ENCODE data around the gene MAD2L1BP. TPM values are rescaled to one million over a fixed set of nuclear protein-coding genes. Genes with fewer than 3 reads are reported as not detected.
"Not testable (repeated sequence)": the region's sequence is repeated elsewhere in the genome, so short reads cannot be mapped to it uniquely, and the experiment has no call there.

Gene MAD2L1BP
- polyA plus RNA-seq (2012; ENCODE audit: insufficient read depth, insufficient read length): 32.2 TPM

- peak within 1 kb of the TSS; percentile 100 for H3K4me3 ChIP-seq (ENCODE audit: low read length)
- DNase-seq (ENCODE audit: low read depth, low spot score): peak; percentile 88
Measured at GRCh38 chr6:43635387-43636307, at the start of gene MAD2L1BP. TSS of gene MAD2L1BP (plus strand) at chr6:43635840. CDS start at chr6:43635876, 36 bp downstream.

- no peak overlapping the region for H3K4me3 ChIP-seq (ENCODE audit: low read length)
- DNase-seq (ENCODE audit: low read depth, low spot score): no peak
Measured at GRCh38 chr6:43588194-43588593, 47.4 kb upstream of the MAD2L1BP start.

GRCh38 chr6:43589564-43589963 is 46.1 kb upstream of the MAD2L1BP start:
- not testable (repeated sequence) for H3K4me3 ChIP-seq (ENCODE audit: low read length); DNase-seq (ENCODE audit: low read depth, low spot score)

- H3K4me3 ChIP-seq (ENCODE audit: low read length): no peak overlapping the region
- DNase-seq (ENCODE audit: low read depth, low spot score): no peak
Measured at GRCh38 chr6:43593938-43594337, 41.7 kb upstream of the MAD2L1BP start.

- H3K4me3 ChIP-seq (ENCODE audit: low read length): no peak overlapping the region
- DNase-seq (ENCODE audit: low read depth, low spot score): no peak
Measured at GRCh38 chr6:43600595-43600994, 35.0 kb upstream of the MAD2L1BP start.

- no peak overlapping the region for H3K4me3 ChIP-seq (ENCODE audit: low read length)
- DNase-seq (ENCODE audit: low read depth, low spot score): no peak
Measured at GRCh38 chr6:43604174-43604573, 31.5 kb upstream of the MAD2L1BP start.

GRCh38 chr6:43606019-43606418 is 29.6 kb upstream of the MAD2L1BP start:
- no peak overlapping the region for H3K4me3 ChIP-seq (ENCODE audit: low read length)
- no peak for DNase-seq (ENCODE audit: low read depth, low spot score)

- peak; percentile 62 for DNase-seq (ENCODE audit: low read depth, low spot score)
- H3K4me3 ChIP-seq (ENCODE audit: low read length): no peak overlapping the region
Measured at GRCh38 chr6:43608310-43608763, 27.3 kb upstream of the MAD2L1BP start.

- H3K4me3 ChIP-seq (ENCODE audit: low read length): no peak overlapping the region
- DNase-seq (ENCODE audit: low read depth, low spot score): no peak
Measured at GRCh38 chr6:43608807-43609206, 26.8 kb upstream of the MAD2L1BP start.

- DNase-seq (ENCODE audit: low read depth, low spot score): no peak
- H3K4me3 ChIP-seq (ENCODE audit: low read length): no peak overlapping the region
Measured at GRCh38 chr6:43609402-43609801, 26.2 kb upstream of the MAD2L1BP start.

- H3K4me3 ChIP-seq (ENCODE audit: low read length): no peak overlapping the region
Measured at GRCh38 chr6:43610431-43610830, 25.2 kb upstream of the MAD2L1BP start.

GRCh38 chr6:43613721-43614395 is 21.8 kb upstream of the MAD2L1BP start:
- H3K4me3 ChIP-seq (ENCODE audit: low read length): no peak overlapping the region
- no peak for DNase-seq (ENCODE audit: low read depth, low spot score)

More at GRCh38 chr6:43610431-43610830, 25.2 kb upstream of the MAD2L1BP start:
- DNase-seq (ENCODE audit: low read depth, low spot score): no peak

GRCh38 chr6:43614396-43614730 is 21.3 kb upstream of the MAD2L1BP start:
- DNase-seq (ENCODE audit: low read depth, low spot score): no peak
- H3K4me3 ChIP-seq (ENCODE audit: low read length): no peak overlapping the region

- H3K4me3 ChIP-seq (ENCODE audit: low read length): no peak overlapping the region
- DNase-seq (ENCODE audit: low read depth, low spot score): no peak
Measured at GRCh38 chr6:43616725-43617472, 18.7 kb upstream of the MAD2L1BP start.

- DNase-seq (ENCODE audit: low read depth, low spot score): no peak
- no peak overlapping the region for H3K4me3 ChIP-seq (ENCODE audit: low read length)
Measured at GRCh38 chr6:43621078-43621835, 14.4 kb upstream of the MAD2L1BP start.

GRCh38 chr6:43621836-43622180 is 13.8 kb upstream of the MAD2L1BP start:
- no peak for DNase-seq (ENCODE audit: low read depth, low spot score)
- no peak overlapping the region for H3K4me3 ChIP-seq (ENCODE audit: low read length)

- no peak overlapping the region for H3K4me3 ChIP-seq (ENCODE audit: low read length)
- DNase-seq (ENCODE audit: low read depth, low spot score): no peak
Measured at GRCh38 chr6:43622541-43622940, 13.1 kb upstream of the MAD2L1BP start.

- no peak overlapping the region for H3K4me3 ChIP-seq (ENCODE audit: low read length)
- DNase-seq (ENCODE audit: low read depth, low spot score): no peak
Measured at GRCh38 chr6:43623880-43624785, 11.5 kb upstream of the MAD2L1BP start.
